AG04450 (cell line): ENCODE results near the gene PRDM5. TPM values are rescaled to one million over a fixed set of nuclear protein-coding genes. Genes with fewer than 3 reads are reported as not detected.

Source experiments
- CTCF ChIA-PET: fragments of 300-600, 350-600 bp; formaldehyde crosslinking; extraction: SDS; loops from one replicate; lab custom pipeline; 2022; ENCODE audit warnings: antibody characterized with exemption, inconsistent platforms; lab: Charles Lee
- POLR2A ChIA-PET: fragments of 350-600 bp; formaldehyde crosslinking; extraction: SDS; loops from one replicate; lab custom pipeline; 2021; ENCODE audit warnings: antibody characterized with exemption, inconsistent platforms; lab: Yijun Ruan, JAX
- DNase-seq: peaks from one replicate; pipeline ENCODE4 v3.0.0-alpha.2; 2011; ENCODE audit warnings: low read depth, low spot score
- H3K27ac ChIP-seq: one replicate; pipeline ENCODE4 v1.5.1; 2012; ENCODE audit warnings: low read depth, low read length, control low read depth
- H3K27me3 ChIP-seq: one replicate; pipeline ENCODE4 v1.6.0; 2012; ENCODE audit warnings: low read length; ENCODE audit not compliant: control insufficient read depth, insufficient read depth
- H3K4me3 ChIP-seq: 2 replicates; pipeline ENCODE4 v1.5.1; 2011; ENCODE audit warnings: mild to moderate bottlenecking, low read depth, low read length, control low read depth
- H3K9me3 ChIP-seq: 2 replicates; pipeline ENCODE4 v1.5.1; 2012; ENCODE audit warnings: low read length; ENCODE audit not compliant: control insufficient read depth, insufficient read depth
- CTCF ChIP-seq: IDR thresholded peaks from 2 replicates; pipeline ENCODE4 v1.5.1; 2011; ENCODE audit warnings: low read depth, low read length, control low read depth, inconsistent platforms
- polyA plus RNA-seq: library from polyadenylated mRNA; depleted of rRNA; stranded (reverse); fragments of >200 nt; gene quantifications from 2 replicates; pipeline ENCODE4 v1.2.3, GENCODE V29; 2011

Gene PRDM5
- polyA plus RNA-seq, 1 experiment, result 12.3 TPM

GRCh38 chr4:120870279-120870673 is 52.2 kb downstream of the PRDM5 start:
- H3K9me3 ChIP-seq, result no peaks in the 10 kb centered on the region
- POLR2A ChIA-PET, result no interaction called here
- no peak for TF ChIP-seq CTCF
- H3K4me3 ChIP-seq, result no peak overlapping the region
- no peak overlapping the region for H3K27ac ChIP-seq
- no peak for DNase-seq
- CTCF ChIA-PET, result interaction anchor here (0.6 kb wide), 1 partner anchor 1296 kb away, joined by 4 read pairs; no protein-coding TSS in a partner anchor
- no peaks in the 10 kb centered on the region for H3K27me3 ChIP-seq

GRCh38 chr4:120869613-120870278 is 52.8 kb downstream of the PRDM5 start:
- no peak overlapping the region for H3K4me3 ChIP-seq
- no peak overlapping the region for H3K27ac ChIP-seq
- H3K27me3 ChIP-seq, result no peaks in the 10 kb centered on the region
- DNase-seq, result no peak
- POLR2A ChIA-PET, result no interaction called here
- TF ChIP-seq CTCF, result no peak
- CTCF ChIA-PET, result interaction anchor here (0.6 kb wide), 1 partner anchor 1297 kb away, joined by 4 read pairs; no protein-coding TSS in a partner anchor
- H3K9me3 ChIP-seq, result no peaks in the 10 kb centered on the region

DNA sequence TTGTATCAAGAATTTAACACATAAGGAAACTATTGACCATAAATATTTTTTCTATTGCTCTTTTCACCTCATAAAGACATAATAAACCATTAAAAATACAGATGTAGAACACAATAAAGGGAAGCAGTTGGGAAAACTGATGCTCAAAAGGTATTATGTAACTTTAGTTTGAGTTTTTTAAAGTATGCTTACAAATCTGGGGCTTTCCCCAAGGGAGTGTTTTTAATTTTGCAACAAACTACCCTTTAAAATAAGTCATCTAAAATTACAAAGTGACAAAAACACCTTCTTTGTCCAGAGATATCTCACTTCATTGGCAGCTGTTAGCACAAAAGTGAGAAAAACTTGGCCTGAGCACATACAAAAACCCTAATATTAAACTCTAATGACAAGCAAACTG is 55.0 kb downstream of the PRDM5 start:
- POLR2A ChIA-PET, result no interaction called here
- no peak for TF ChIP-seq CTCF
- no peaks in the 10 kb centered on the region for H3K9me3 ChIP-seq
- no peak overlapping the region for H3K27ac ChIP-seq
- no peak for DNase-seq
- no peaks in the 10 kb centered on the region for H3K27me3 ChIP-seq
- no peak overlapping the region for H3K4me3 ChIP-seq
- CTCF ChIA-PET, result no interaction called here

- H3K4me3 ChIP-seq, result no peak overlapping the region
- H3K27me3 ChIP-seq, result no peaks in the 10 kb centered on the region
- ChIA-PET CTCF (no interaction called here), POLR2A (no interaction called here)
- DNase-seq, result no peak
- TF ChIP-seq CTCF, result no peak
- H3K9me3 ChIP-seq, result no peaks in the 10 kb centered on the region
- no peak overlapping the region for H3K27ac ChIP-seq
These were observed 56.5 kb downstream of the PRDM5 start for GRCh38 chr4:120865985-120866384.

DNA sequence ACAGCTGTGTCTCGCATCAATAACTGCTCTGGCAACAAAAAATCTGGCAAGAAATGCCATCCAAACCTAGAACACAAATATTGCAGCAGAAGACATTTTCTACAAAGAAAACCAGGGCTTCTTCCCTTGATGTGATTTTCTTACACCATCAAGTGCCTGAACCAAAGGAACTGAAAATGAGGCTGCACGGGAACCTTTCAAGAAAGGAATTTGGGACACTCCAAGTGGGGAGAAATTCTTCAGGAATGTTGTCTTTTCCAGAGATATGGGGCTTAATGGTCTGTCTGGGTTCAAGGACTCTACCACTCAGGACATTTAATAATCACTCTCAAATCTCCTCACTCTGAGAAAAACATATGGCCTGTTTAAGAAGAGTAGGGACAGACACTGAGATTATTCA is 57.6 kb downstream of the PRDM5 start:
- H3K4me3 ChIP-seq, result no peak overlapping the region
- H3K27me3 ChIP-seq, result no peaks in the 10 kb centered on the region
- POLR2A ChIA-PET, result no interaction called here
- CTCF ChIA-PET, result no interaction called here
- H3K27ac ChIP-seq, result no peak overlapping the region
- H3K9me3 ChIP-seq, result no peaks in the 10 kb centered on the region
- no peak for DNase-seq
- no peak for TF ChIP-seq CTCF
